Measurements from ENCODE around the gene FAM184A.

DNA sequence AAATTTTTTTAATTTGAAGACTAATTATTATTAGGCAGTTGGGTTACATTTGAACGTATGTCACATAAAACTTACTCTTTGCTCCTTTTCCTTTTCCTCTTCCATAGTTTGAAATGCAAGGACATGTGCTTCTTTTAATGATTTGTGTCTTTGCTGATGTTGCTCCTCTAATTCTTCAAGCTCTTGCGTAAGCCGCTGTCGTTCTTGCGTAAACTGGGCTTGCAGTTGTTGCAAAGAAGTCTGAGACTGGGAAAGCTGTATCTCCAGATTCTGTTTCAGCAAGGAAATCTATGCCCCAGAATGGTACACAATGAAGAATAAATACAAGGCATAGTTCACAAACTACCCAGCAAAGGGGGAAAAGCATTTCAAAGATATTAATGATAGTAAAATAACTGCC lies 98.4 kb downstream of the FAM184A start:
- no peak for TF ChIP-seq RAD21 (conservative IDR thresholded peaks at IDR 0.05 in 1 of 2, IDR thresholded peaks at IDR 0.05 in 1 of 2)
- no peak for TF ChIP-seq EP300 (IDR thresholded peaks at IDR 0.05)
- TF ChIP-seq CBX8 (IDR thresholded peaks at IDR 0.05), result no peak
- no peak for TF ChIP-seq CHD2 (IDR thresholded peaks at IDR 0.05; ENCODE audit: low read length, partially characterized antibody)
- no peak for TF ChIP-seq EHMT2 (IDR thresholded peaks at IDR 0.05; ENCODE audit: low read depth)
- TF ChIP-seq, protein P1, sequence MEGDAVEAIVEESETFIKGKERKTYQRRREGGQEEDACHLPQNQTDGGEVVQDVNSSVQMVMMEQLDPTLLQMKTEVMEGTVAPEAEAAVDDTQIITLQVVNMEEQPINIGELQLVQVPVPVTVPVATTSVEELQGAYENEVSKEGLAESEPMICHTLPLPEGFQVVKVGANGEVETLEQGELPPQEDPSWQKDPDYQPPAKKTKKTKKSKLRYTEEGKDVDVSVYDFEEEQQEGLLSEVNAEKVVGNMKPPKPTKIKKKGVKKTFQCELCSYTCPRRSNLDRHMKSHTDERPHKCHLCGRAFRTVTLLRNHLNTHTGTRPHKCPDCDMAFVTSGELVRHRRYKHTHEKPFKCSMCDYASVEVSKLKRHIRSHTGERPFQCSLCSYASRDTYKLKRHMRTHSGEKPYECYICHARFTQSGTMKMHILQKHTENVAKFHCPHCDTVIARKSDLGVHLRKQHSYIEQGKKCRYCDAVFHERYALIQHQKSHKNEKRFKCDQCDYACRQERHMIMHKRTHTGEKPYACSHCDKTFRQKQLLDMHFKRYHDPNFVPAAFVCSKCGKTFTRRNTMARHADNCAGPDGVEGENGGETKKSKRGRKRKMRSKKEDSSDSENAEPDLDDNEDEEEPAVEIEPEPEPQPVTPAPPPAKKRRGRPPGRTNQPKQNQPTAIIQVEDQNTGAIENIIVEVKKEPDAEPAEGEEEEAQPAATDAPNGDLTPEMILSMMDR (IDR thresholded peaks at IDR 0.05), result no peak
- TF ChIP-seq, protein P2, sequence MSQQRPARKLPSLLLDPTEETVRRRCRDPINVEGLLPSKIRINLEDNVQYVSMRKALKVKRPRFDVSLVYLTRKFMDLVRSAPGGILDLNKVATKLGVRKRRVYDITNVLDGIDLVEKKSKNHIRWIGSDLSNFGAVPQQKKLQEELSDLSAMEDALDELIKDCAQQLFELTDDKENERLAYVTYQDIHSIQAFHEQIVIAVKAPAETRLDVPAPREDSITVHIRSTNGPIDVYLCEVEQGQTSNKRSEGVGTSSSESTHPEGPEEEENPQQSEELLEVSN (IDR thresholded peaks at IDR 0.05; ENCODE audit: borderline replicate concordance, low read depth), result no peak

All from A549 (cell line).